K562 (cell line): Measurements from ENCODE around the gene CTIF. TPM values are rescaled to one million over a fixed set of nuclear protein-coding genes. Genes with fewer than 3 reads are reported as not detected.

Source experiments
- ATAC-seq: fragments of 200-7000 bp; cut with Tn5 transposase; 3 replicates; pipeline ENCODE4 v1.9.1; 2020; ENCODE audit warnings: moderate library complexity
- BruUV-seq: library from RNA; stranded (reverse); fragments of 400-500 nt; replicated peaks from 2 replicates; lab custom pipeline; 2021; lab: Mats Ljungman, UMichigan
- CTCF ChIA-PET: fragments of 300-600 bp; formaldehyde crosslinking; extraction: SDS; loops from one replicate; lab custom pipeline; 2021; ENCODE audit warnings: low intra/inter-chr PET ratio; lab: Yijun Ruan, JAX
- POLR2A ChIA-PET: fragments of 300-600, 350-650 bp; sonication (Branson Sonifier 250); formaldehyde crosslinking; extraction: SDS; loops from one replicate; lab custom pipeline; 2021; ENCODE audit warnings: antibody characterized with exemption, inconsistent platforms; lab: Yijun Ruan, JAX
- DNase-seq, 4 experiments: peaks; one replicate each; pipeline versions ENCODE4 v3.0.0 to v3.0.0-alpha.2; 2011 to 2018; ENCODE audit warnings: low spot score in 3 of 4, mixed read lengths in 3 of 4; ENCODE audit errors: extremely low read depth in 1 of 4
- FAIRE-seq: peaks from 2 replicates; lab custom pipeline; 2011; peaks lifted over from hg19 to GRCh38; lab: Jason Lieb, UNC
- H2AFZ ChIP-seq: 2 replicates; pipeline ENCODE4 v1.6.0; 2011; ENCODE audit warnings: low read depth, low read length, control low read depth, inconsistent platforms
- H3K27ac ChIP-seq: fragments of 200-600 bp; 3 replicates; pipeline ENCODE4 v1.8.0; 2011; ENCODE audit warnings: low read depth, mild to moderate bottlenecking, control low read depth, inconsistent platforms, low read length, moderate library complexity, mixed read lengths; ENCODE audit errors: extremely low read depth
- H3K27me3 ChIP-seq, 2 experiments: fragments of 300-600 bp in 1 of 2; 2 replicates in 1 of 2; 3 replicates in 1 of 2; pipeline versions ENCODE4 v1.6.0 to v1.8.0; 2011; ENCODE audit warnings: inconsistent platforms in 2 of 2, low read length in 2 of 2, mild to moderate bottlenecking in 1 of 2, mixed read lengths in 1 of 2, moderate library complexity in 1 of 2; ENCODE audit not compliant: control insufficient read depth in 2 of 2, insufficient read depth in 2 of 2
- H3K36me3 ChIP-seq: fragments of 300-600 bp; 3 replicates; pipeline ENCODE4 v1.8.0; 2011; ENCODE audit warnings: mild to moderate bottlenecking, low read length, inconsistent platforms; ENCODE audit not compliant: control insufficient read depth, insufficient read depth
- H3K4me1 ChIP-seq, 2 experiments: fragments of 200-600 bp in 1 of 2; replicated peaks in 1 of 2; 2 replicates in 1 of 2; 3 replicates in 1 of 2; pipeline versions ENCODE4 v1.5.1 to v1.8.0; 2011; ENCODE audit warnings: inconsistent platforms in 2 of 2, low read length in 2 of 2, mild to moderate bottlenecking in 1 of 2, mixed read lengths in 1 of 2, moderate library complexity in 1 of 2; ENCODE audit not compliant: control insufficient read depth in 2 of 2, insufficient read depth in 2 of 2
- H3K4me2 ChIP-seq: 2 replicates; pipeline ENCODE4 v1.6.1; 2011; ENCODE audit warnings: low read length, control low read depth, inconsistent platforms, mixed read lengths; ENCODE audit not compliant: insufficient read depth
- H3K4me3 ChIP-seq: fragments of 200-600 bp; sonication (generic), shearing (Covaris generic); 2 replicates; pipeline ENCODE4 v1.5.1; 2016; ENCODE audit warnings: control low read depth, inconsistent platforms
- H3K79me2 ChIP-seq: fragments of 200-600 bp; 3 replicates; pipeline ENCODE4 v1.8.0; 2011; ENCODE audit warnings: low read length, inconsistent platforms; ENCODE audit not compliant: control insufficient read depth, insufficient read depth
- H3K9ac ChIP-seq, 2 experiments: 2 replicates each; pipeline versions ENCODE4 v1.6.0 to v1.6.1; 2011; ENCODE audit warnings: low read depth in 2 of 2, low read length in 2 of 2, control low read depth in 1 of 2, inconsistent platforms in 1 of 2, mild to moderate bottlenecking in 1 of 2, mixed read lengths in 1 of 2; ENCODE audit not compliant: insufficient read depth in 1 of 2
- H3K9me1 ChIP-seq: one replicate; pipeline ENCODE4 v1.6.0; 2011; ENCODE audit warnings: inconsistent platforms, mild to moderate bottlenecking, low read length, moderate library complexity; ENCODE audit not compliant: control insufficient read depth, insufficient read depth
- H3K9me3 ChIP-seq: replicated peaks from 2 replicates; pipeline ENCODE4 v1.5.1; 2011; ENCODE audit warnings: low read depth, low read length, inconsistent platforms; ENCODE audit not compliant: control insufficient read depth, insufficient read depth
- H4K20me1 ChIP-seq: replicated peaks from 2 replicates; pipeline ENCODE4 v1.6.1; 2011; ENCODE audit warnings: low read length, inconsistent platforms, mixed read lengths; ENCODE audit not compliant: control insufficient read depth, insufficient read depth
- JUNB ChIP-seq: fragments of 450-650 bp; formaldehyde crosslinking; conservative IDR thresholded peaks from 2 replicates; pipeline ENCODE4 v1.4.0; 2020; ENCODE audit warnings: mild to moderate bottlenecking
- KDM4B ChIP-seq, 2 experiments: fragments of 450-650 bp in 1 of 2; sonication (generic) in 1 of 2; IDR thresholded peaks; 2 replicates each; pipeline ENCODE4 v1.6.1; 2016 to 2017; ENCODE audit warnings: borderline replicate concordance in 2 of 2, antibody characterized with exemption in 1 of 2, low read depth in 1 of 2, mild to moderate bottlenecking in 1 of 2
- NFIC ChIP-seq: fragments of 450-650 bp; IDR thresholded peaks from 2 replicates; pipeline ENCODE4 v1.6.1; 2017; ENCODE audit warnings: mild to moderate bottlenecking, inconsistent platforms
- POLR2AphosphoS5 ChIP-seq: IDR thresholded peaks from 2 replicates; pipeline ENCODE4 v1.6.1; 2011; ENCODE audit warnings: mild to moderate bottlenecking, low read depth, low read length, moderate library complexity; ENCODE audit not compliant: control insufficient read depth, insufficient read depth
- WGBS: fragments of 100-300 bp; shearing (Covaris generic); methylation state at CpG from one replicate; pipeline ENCODE4 v1.1.6; 2016; ENCODE audit warnings: low coverage, mixed read lengths; ENCODE audit not compliant: insufficient coverage; ENCODE audit errors: missing lambda C conversion rate; 5-methylcytosine and 5-hydroxymethylcytosine counted together
- in situ Hi-C: fragments of 300-500 bp; cut with MboI; formaldehyde crosslinking; loops from 4 replicates; pipeline ENCODE4 v1.15.0; 2018; ENCODE audit warnings: inconsistent platforms, mixed read lengths
- intact Hi-C: fragments of 100-400 bp; cut with micrococcal nuclease; formaldehyde crosslinking; loops from 2 replicates; pipeline ENCODE4 v1.14.2; 2022
- polyA plus RNA-seq, 8 experiments: library from polyadenylated mRNA; depleted of rRNA in 4 of 8; stranded (reverse) in 5 of 8; unstranded in 3 of 8; fragments of >200 nt; fragmentation: Nextera tagmentation in 2 of 8; fragmentation: Illumina TruSeq in 1 of 8; extraction: Ambion mirVana in 2 of 8; extraction: Trizol in 1 of 8; gene quantifications; 2 replicates each; pipeline versions ENCODE4 v1.2.1 to v1.2.3, GENCODE V29; 2011 to 2014; ENCODE audit warnings: inconsistent platforms in 1 of 8, missing spikeins in 1 of 8
- total RNA-seq, 7 experiments: library from RNA; depleted of rRNA in 6 of 7; stranded (reverse); fragments of >200 nt in 6 of 7; fragmentation: Illumina TruSeq in 2 of 7; extraction: Trizol in 2 of 7; gene quantifications; 2 replicates each; pipeline versions ENCODE4 v1.2.1 to v1.2.3, GENCODE V29; 2011 to 2021; ENCODE audit warnings: low replicate concordance in 1 of 7

The CTIF gene
- total and polyA plus RNA-seq, 9 of the 15 experiments (the other 6 are each of a cell fraction or from before 2014, with no cell fraction given): 0.17 to 11.5 (median 2.2) TPM

- no peak for TF ChIP-seq KDM4B (IDR thresholded peaks at IDR 0.05; ENCODE audit: borderline replicate concordance in 2 of 2, low read depth in 1 of 2)
Observed at GRCh38 chr18:48552130-48552529, 13.3 kb downstream of the CTIF start (continued).

- Histone ChIP-seq H3K27ac (no peak overlapping the region), H3K79me2 (no peaks in the 10 kb centered on the region), H3K4me2 (no peak overlapping the region), H4K20me1 (no peaks in the 10 kb centered on the region), H3K4me1 (peaks cover 3 to 12% of the 10 kb centered on the region in 2 experiments; a peak in 3 of 5 replicates), H3K9me3 (no peaks in the 10 kb centered on the region), H2AFZ (no peak overlapping the region), H3K9me1 (no peaks in the 10 kb centered on the region), H3K36me3 (no peaks in the 10 kb centered on the region), H3K27me3 (no peaks in the 10 kb centered on the region), H3K4me3 (no peak overlapping the region), H3K9ac (no peak overlapping the region)
- WGBS: 83% methylated on average over 6 of the region's 13 CpGs
- no TSS peak for BruUV-seq
- TF ChIP-seq NFIC: no peak
- no peak for TF ChIP-seq JUNB (CRISPR knock-in tag)
- no peak for TF ChIP-seq POLR2AphosphoS5
- intact Hi-C loops (no loop called here), in situ Hi-C loops (no loop called here)
- FAIRE-seq (no peak), DNase-seq (no peak), ATAC-seq (no peak)
- POLR2A ChIA-PET: no interaction called here
- CTCF ChIA-PET: no interaction called here
Observed at GRCh38 chr18:48553236-48553635, 14.4 kb downstream of the CTIF start.
